SK-N-SH (cell line): ENCODE data around the gene STEAP2. TPM values are rescaled to one million over a fixed set of nuclear protein-coding genes. Genes with fewer than 3 reads are reported as not detected.

Experiments
- CTCF ChIA-PET: fragments of 300-600, 350-600 bp; formaldehyde crosslinking; extraction: SDS; loops from one replicate; lab custom pipeline; 2021; lab: Yijun Ruan, JAX
- POLR2A ChIA-PET: fragments of 350-600 bp; sonication (Branson Sonifier 250); formaldehyde crosslinking; extraction: SDS; loops from one replicate; lab custom pipeline; 2020; ENCODE audit warnings: antibody characterized with exemption, inconsistent platforms; lab: Yijun Ruan, JAX
- DNase-seq: peaks from one replicate; pipeline ENCODE4 v3.0.0; 2012
- H2AFZ ChIP-seq: fragments of 200-600 bp; sonication (generic); 2 replicates; pipeline ENCODE4 v1.8.1; 2016; ENCODE audit warnings: antibody characterized with exemption, mild to moderate bottlenecking, low read depth
- H3F3A ChIP-seq: fragments of 200-600 bp; sonication (generic); replicated peaks from 2 replicates; pipeline ENCODE3; 2016; ENCODE audit warnings: antibody characterized with exemption, mild to moderate bottlenecking; ENCODE audit not compliant: insufficient read depth
- H3K27ac ChIP-seq, 2 experiments: fragments of 200-500 bp in 1 of 2; fragments of 200-600 bp in 1 of 2; sonication (Bioruptor generic) in 1 of 2; sonication (generic), shearing (Covaris generic) in 1 of 2; 2 replicates each; pipeline versions ENCODE4 v1.5.1 to v1.6.1; 2014 to 2016; ENCODE audit warnings: low read depth in 2 of 2, inconsistent platforms in 1 of 2, low read length in 1 of 2, mild to moderate bottlenecking in 1 of 2, mixed read lengths in 1 of 2
- H3K27me3 ChIP-seq: fragments of 200-600 bp; sonication (generic), shearing (Covaris generic); 2 replicates; pipeline ENCODE4 v1.6.1; 2016; ENCODE audit warnings: mixed run types; ENCODE audit not compliant: insufficient read depth
- H3K36me3 ChIP-seq, 2 experiments: fragments of 200-500 bp in 1 of 2; fragments of 200-600 bp in 1 of 2; sonication (Bioruptor generic) in 1 of 2; sonication (generic) in 1 of 2; replicated peaks in 1 of 2; 2 replicates each; pipeline versions ENCODE3 to v1.5.1; 2014 to 2016; ENCODE audit warnings: low read length in 1 of 2, mild to moderate bottlenecking in 1 of 2; ENCODE audit not compliant: insufficient read depth in 2 of 2, control insufficient read depth in 1 of 2
- H3K4me1 ChIP-seq, 2 experiments: fragments of 200-500 bp in 1 of 2; fragments of 200-600 bp in 1 of 2; sonication (Bioruptor generic) in 1 of 2; sonication (generic), shearing (Covaris generic) in 1 of 2; 2 replicates each; pipeline versions ENCODE4 v1.5.1 to v1.6.1; 2014 to 2016; ENCODE audit warnings: low read depth in 1 of 2, low read length in 1 of 2, mixed run types in 1 of 2; ENCODE audit not compliant: insufficient read depth in 2 of 2, control insufficient read depth in 1 of 2
- H3K4me2 ChIP-seq: fragments of 200-600 bp; sonication (generic), shearing (Covaris generic); 2 replicates; pipeline ENCODE4 v1.6.1; 2017; ENCODE audit warnings: mixed run types
- H3K4me3 ChIP-seq, 2 experiments: fragments of 200-500 bp in 1 of 2; fragments of 200-600 bp in 1 of 2; sonication (Bioruptor generic) in 1 of 2; sonication (generic), shearing (Covaris generic) in 1 of 2; 2 replicates each; pipeline versions ENCODE4 v1.5.1 to v1.8.1; 2014 to 2016; ENCODE audit warnings: low read depth in 2 of 2, inconsistent platforms in 1 of 2, low read length in 1 of 2, mild to moderate bottlenecking in 1 of 2, mixed read lengths in 1 of 2, moderate library complexity in 1 of 2
- H3K79me2 ChIP-seq: fragments of 200-600 bp; sonication (generic); 2 replicates; pipeline ENCODE4 v1.8.1; 2017; ENCODE audit warnings: mild to moderate bottlenecking; ENCODE audit not compliant: insufficient read depth
- H3K9ac ChIP-seq: fragments of 200-600 bp; sonication (generic); 2 replicates; pipeline ENCODE4 v1.6.1; 2017; ENCODE audit warnings: mixed run types
- H3K9me2 ChIP-seq: fragments of 200-600 bp; sonication (generic); 2 replicates; pipeline ENCODE4 v1.6.1; 2017; ENCODE audit warnings: mixed run types
- H3K9me3 ChIP-seq: fragments of 200-600 bp; sonication (generic); 2 replicates; pipeline ENCODE4 v1.6.1; 2017; ENCODE audit warnings: mixed run types, mild to moderate bottlenecking, moderate library complexity
- H4K20me1 ChIP-seq: fragments of 200-600 bp; sonication (generic); 2 replicates; pipeline ENCODE4 v1.6.1; 2017; ENCODE audit warnings: mild to moderate bottlenecking, mixed run types; ENCODE audit not compliant: insufficient read depth
- EZH2phosphoT487 ChIP-seq: fragments of 200-600 bp; sonication (generic); IDR thresholded peaks from 2 replicates; pipeline ENCODE4 v1.6.1; 2017; ENCODE audit warnings: low read depth, mixed run types, mild to moderate bottlenecking, antibody characterized with exemption, moderate library complexity, borderline replicate concordance
- FOXJ3 ChIP-seq: sonication (generic); formaldehyde crosslinking; IDR thresholded peaks from 2 replicates; pipeline ENCODE4 v1.5.1; 2020; ENCODE audit warnings: mild to moderate bottlenecking, missing genetic modification reagents
- FOXM1 ChIP-seq: IDR thresholded peaks from 2 replicates; pipeline ENCODE4 v1.4.0; 2012; ENCODE audit warnings: low read depth, mild to moderate bottlenecking
- MEF2A ChIP-seq: IDR thresholded peaks from 2 replicates; pipeline ENCODE4 v1.4.0; 2012; ENCODE audit warnings: low read depth, borderline replicate concordance
- NFIC ChIP-seq: IDR thresholded peaks from 2 replicates; pipeline ENCODE4 v1.4.0; 2012; ENCODE audit warnings: borderline replicate concordance
- POLR2AphosphoS5 ChIP-seq: IDR thresholded peaks from 2 replicates; pipeline ENCODE4 v1.6.1; 2012; ENCODE audit warnings: low read depth, low read length
- RAD21 ChIP-seq: IDR thresholded peaks from 2 replicates; pipeline ENCODE4 v1.6.1; 2012; ENCODE audit warnings: mild to moderate bottlenecking, low read length
- RXRA ChIP-seq: IDR thresholded peaks from 2 replicates; pipeline ENCODE4 v1.4.0; 2012; ENCODE audit warnings: low read depth, mild to moderate bottlenecking, borderline replicate concordance
- SIN3A ChIP-seq: IDR thresholded peaks from 2 replicates; pipeline ENCODE4 v1.6.1; 2012; ENCODE audit warnings: low read depth, mild to moderate bottlenecking, low read length, moderate library complexity, borderline replicate concordance
- TAF1 ChIP-seq: IDR thresholded peaks from 2 replicates; pipeline ENCODE4 v1.6.1; 2012; ENCODE audit warnings: low read depth, mild to moderate bottlenecking, low read length, moderate library complexity, borderline replicate concordance
- TCF12 ChIP-seq: IDR thresholded peaks from 2 replicates; pipeline ENCODE4 v1.4.0; 2012
- TEAD4 ChIP-seq: IDR thresholded peaks from 2 replicates; pipeline ENCODE4 v1.4.0; 2012; ENCODE audit warnings: mild to moderate bottlenecking, borderline replicate concordance; ENCODE audit not compliant: insufficient read depth
- YY1 ChIP-seq: IDR thresholded peaks from 2 replicates; pipeline ENCODE4 v1.4.0; 2012; ENCODE audit warnings: low read depth, mild to moderate bottlenecking
- WGBS: methylation state at CpG from one replicate; pipeline ENCODE4 v1.1.6; 2017; ENCODE audit warnings: low lambda C conversion rate; 5-methylcytosine and 5-hydroxymethylcytosine counted together
- polyA plus RNA-seq, 3 experiments: library from polyadenylated mRNA; depleted of rRNA; stranded (reverse); fragments of >200 nt; gene quantifications; 2 replicates each; pipeline ENCODE4 v1.2.3, GENCODE V29; 2012
- TF ChIP-seq, protein P1 (sequence below): IDR thresholded peaks from 2 replicates; pipeline ENCODE4 v1.4.0; 2012; ENCODE audit warnings: low read depth
- TF ChIP-seq, protein P2 (sequence below): IDR thresholded peaks from 2 replicates; pipeline ENCODE4 v1.4.0; 2012; ENCODE audit warnings: low read depth, borderline replicate concordance
- TF ChIP-seq, protein P3 (sequence below): fragments of 150-350 bp; IDR thresholded peaks from 2 replicates; pipeline ENCODE4 v1.6.1; 2017; ENCODE audit warnings: antibody characterized with exemption, low read length, low read depth, borderline replicate concordance
- TF ChIP-seq, protein P4 (sequence below): IDR thresholded peaks from 2 replicates; pipeline ENCODE4 v1.4.0; 2012; ENCODE audit warnings: low read depth, borderline replicate concordance

Gene STEAP2
- polyA plus RNA-seq, 1 of the 3 experiments (the other 2 are of a cell fraction), result 6.6 TPM

DNA sequence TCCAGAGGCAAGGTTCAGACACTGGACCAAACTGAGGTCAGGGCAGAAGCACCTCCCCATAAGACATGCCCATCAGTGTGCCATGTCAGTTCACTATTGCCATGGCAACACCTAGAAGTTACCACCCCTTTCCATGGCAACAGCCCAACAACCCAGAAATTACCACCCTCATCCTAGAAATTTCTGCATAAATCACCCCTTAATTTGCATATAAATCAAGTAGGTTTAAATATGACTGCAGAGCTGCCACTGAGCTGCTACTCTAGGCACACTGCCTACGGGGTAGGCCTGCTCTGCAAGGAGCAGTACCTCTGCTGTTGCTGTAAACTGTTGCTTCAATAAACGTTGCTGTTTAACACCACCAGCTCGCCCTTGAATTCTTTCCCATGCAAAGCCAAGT is 12.7 kb downstream of the STEAP2 start:
- no peak for DNase-seq
- peaks cover 10% of the 10 kb centered on the region for H3K79me2 ChIP-seq
- 89% methylated on average over 3 of the region's 3 CpGs for WGBS
- no peak overlapping the region for H3K9ac ChIP-seq
- no peaks in the 10 kb centered on the region for H3K9me3 ChIP-seq
- H2AFZ ChIP-seq, result no peak overlapping the region
- no peaks in the 10 kb centered on the region for H3K27me3 ChIP-seq
- H3K27ac ChIP-seq, result no peak overlapping the region
- POLR2A ChIA-PET, result no interaction called here
- peaks cover 10 to 29% of the 10 kb centered on the region in 2 experiments for H3K36me3 ChIP-seq
- no peak overlapping the region for H3K4me3 ChIP-seq
- H3K4me1 ChIP-seq, result peaks cover 4 to 17% of the 10 kb centered on the region in 2 experiments; a peak in 3 of 4 replicates
- CTCF ChIA-PET, result interaction anchor here (1.1 to 3.3 kb wide), 3 partner anchors 13 to 204 kb away, joined by 4 to 19 read pairs (median 6); partner anchors contain the start of gene STEAP2
- no peak for TF ChIP-seq POLR2AphosphoS5
- TF ChIP-seq RXRA, result no peak
- no peak for TF ChIP-seq SIN3A
- no peak for TF ChIP-seq RAD21
- no peak for TF ChIP-seq NFIC
- TF ChIP-seq, protein P1, sequence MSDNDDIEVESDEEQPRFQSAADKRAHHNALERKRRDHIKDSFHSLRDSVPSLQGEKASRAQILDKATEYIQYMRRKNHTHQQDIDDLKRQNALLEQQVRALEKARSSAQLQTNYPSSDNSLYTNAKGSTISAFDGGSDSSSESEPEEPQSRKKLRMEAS, result no peak
- TF ChIP-seq, protein P2, sequence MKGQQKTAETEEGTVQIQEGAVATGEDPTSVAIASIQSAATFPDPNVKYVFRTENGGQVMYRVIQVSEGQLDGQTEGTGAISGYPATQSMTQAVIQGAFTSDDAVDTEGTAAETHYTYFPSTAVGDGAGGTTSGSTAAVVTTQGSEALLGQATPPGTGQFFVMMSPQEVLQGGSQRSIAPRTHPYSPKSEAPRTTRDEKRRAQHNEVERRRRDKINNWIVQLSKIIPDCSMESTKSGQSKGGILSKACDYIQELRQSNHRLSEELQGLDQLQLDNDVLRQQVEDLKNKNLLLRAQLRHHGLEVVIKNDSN, result no peak
- TF ChIP-seq TEAD4, result no peak
- TF ChIP-seq FOXM1, result no peak
- no peak for TF ChIP-seq FOXJ3 (CRISPR knock-in tag)
- TF ChIP-seq, protein P3, sequence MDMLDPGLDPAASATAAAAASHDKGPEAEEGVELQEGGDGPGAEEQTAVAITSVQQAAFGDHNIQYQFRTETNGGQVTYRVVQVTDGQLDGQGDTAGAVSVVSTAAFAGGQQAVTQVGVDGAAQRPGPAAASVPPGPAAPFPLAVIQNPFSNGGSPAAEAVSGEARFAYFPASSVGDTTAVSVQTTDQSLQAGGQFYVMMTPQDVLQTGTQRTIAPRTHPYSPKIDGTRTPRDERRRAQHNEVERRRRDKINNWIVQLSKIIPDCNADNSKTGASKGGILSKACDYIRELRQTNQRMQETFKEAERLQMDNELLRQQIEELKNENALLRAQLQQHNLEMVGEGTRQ, result no peak
- no peak for TF ChIP-seq TCF12
- no peak for TF ChIP-seq EZH2phosphoT487
- TF ChIP-seq YY1, result no peak
- TF ChIP-seq, all 33 proteins: peak for 0
- H3K9me2 ChIP-seq, result no peaks in the 10 kb centered on the region
- H3K4me2 ChIP-seq, result no peak overlapping the region
- peaks cover 8% of the 10 kb centered on the region for H3F3A ChIP-seq
- no peaks in the 10 kb centered on the region for H4K20me1 ChIP-seq

DNA sequence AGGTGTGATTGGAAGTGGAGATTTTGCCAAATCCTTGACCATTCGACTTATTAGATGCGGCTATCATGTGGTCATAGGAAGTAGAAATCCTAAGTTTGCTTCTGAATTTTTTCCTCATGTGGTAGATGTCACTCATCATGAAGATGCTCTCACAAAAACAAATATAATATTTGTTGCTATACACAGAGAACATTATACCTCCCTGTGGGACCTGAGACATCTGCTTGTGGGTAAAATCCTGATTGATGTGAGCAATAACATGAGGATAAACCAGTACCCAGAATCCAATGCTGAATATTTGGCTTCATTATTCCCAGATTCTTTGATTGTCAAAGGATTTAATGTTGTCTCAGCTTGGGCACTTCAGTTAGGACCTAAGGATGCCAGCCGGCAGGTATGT is 13.6 kb downstream of the STEAP2 start:
- ChIA-PET CTCF (interaction anchor here (0.7 to 2.0 kb wide), 3 partner anchors 12 to 203 kb away, joined by 3 to 6 read pairs (median 4); partner anchors contain the start of gene STEAP2), POLR2A (no interaction called here)
- no peak overlapping the region for H3K4me3 ChIP-seq
- H3K4me1 ChIP-seq, result peaks cover 4 to 17% of the 10 kb centered on the region in 2 experiments; a peak in 3 of 4 replicates
- H3K79me2 ChIP-seq, result peaks cover 3% of the 10 kb centered on the region; the same call in 1 of the 2 replicates
- H3K9me3 ChIP-seq, result no peaks in the 10 kb centered on the region
- no peak for TF ChIP-seq MEF2A
- TF ChIP-seq TAF1, result no peak
- TF ChIP-seq, protein P4, sequence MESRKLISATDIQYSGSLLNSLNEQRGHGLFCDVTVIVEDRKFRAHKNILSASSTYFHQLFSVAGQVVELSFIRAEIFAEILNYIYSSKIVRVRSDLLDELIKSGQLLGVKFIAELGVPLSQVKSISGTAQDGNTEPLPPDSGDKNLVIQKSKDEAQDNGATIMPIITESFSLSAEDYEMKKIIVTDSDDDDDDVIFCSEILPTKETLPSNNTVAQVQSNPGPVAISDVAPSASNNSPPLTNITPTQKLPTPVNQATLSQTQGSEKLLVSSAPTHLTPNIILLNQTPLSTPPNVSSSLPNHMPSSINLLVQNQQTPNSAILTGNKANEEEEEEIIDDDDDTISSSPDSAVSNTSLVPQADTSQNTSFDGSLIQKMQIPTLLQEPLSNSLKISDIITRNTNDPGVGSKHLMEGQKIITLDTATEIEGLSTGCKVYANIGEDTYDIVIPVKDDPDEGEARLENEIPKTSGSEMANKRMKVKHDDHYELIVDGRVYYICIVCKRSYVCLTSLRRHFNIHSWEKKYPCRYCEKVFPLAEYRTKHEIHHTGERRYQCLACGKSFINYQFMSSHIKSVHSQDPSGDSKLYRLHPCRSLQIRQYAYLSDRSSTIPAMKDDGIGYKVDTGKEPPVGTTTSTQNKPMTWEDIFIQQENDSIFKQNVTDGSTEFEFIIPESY, result no peak
- no peaks in the 10 kb centered on the region for H3K9me2 ChIP-seq
- H2AFZ ChIP-seq, result no peak overlapping the region
- H3K27ac ChIP-seq, result no peak overlapping the region
- H3K36me3 ChIP-seq, result peaks cover 14 to 29% of the 10 kb centered on the region in 2 experiments
- DNase-seq, result no peak
- H4K20me1 ChIP-seq, result no peaks in the 10 kb centered on the region
- H3K4me2 ChIP-seq, result no peak overlapping the region
- H3K9ac ChIP-seq, result no peak overlapping the region
- peaks cover 8% of the 10 kb centered on the region for H3F3A ChIP-seq
- H3K27me3 ChIP-seq, result no peaks in the 10 kb centered on the region
- 79% methylated on average over 3 of the region's 3 CpGs for WGBS
